ENCODE measurements around the gene UGT1A6. TPM values are rescaled to one million over a fixed set of nuclear protein-coding genes. Genes with fewer than 3 reads are reported as not detected.

The UGT1A6 gene
- total and polyA plus RNA-seq, 2 donors from 2014 or later: 43.7 to 110 TPM

DNA sequence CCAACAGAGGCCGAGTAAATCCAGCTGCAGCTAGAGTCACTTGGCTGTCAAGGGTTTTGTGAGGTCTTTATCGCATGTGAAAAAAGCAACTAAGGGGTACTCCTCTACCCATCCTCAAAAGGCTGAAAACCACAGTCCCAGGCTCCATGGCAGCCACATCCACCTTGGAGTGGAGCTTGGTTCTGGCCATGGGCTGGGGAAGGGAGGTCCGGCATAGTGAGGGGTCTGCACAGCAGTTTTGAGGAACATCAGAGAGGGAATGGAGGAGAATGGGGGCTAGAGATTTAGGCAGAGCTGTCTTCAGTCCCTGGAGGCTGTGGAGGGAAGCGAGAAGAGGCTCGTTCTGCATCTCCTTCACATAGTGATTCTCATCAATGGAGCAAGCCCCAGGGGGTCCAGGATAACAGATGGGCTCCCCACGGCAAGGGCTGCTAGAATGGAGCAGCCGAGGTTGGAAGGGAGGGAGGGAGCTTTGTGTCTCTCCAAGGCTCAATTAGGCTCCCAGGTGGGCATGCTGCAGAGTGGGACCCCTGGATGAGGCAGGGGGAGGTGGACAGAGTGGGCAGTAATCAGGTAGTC, 106.5 kb downstream of the UGT1A6 start:
- no peak overlapping the region for H3K4me3 ChIP-seq (ENCODE audit: low read length in 3 of 3)
- no peaks in the 10 kb centered on the region for H3K27me3 ChIP-seq (ENCODE audit: control insufficient read depth, insufficient read depth, low read length)
- no peak overlapping the region for H3K27ac ChIP-seq (ENCODE audit: low read depth in 2 of 2, low read length in 2 of 2)
- DNase-seq: peak in 1 of 5 donors; percentile 24
- intact Hi-C loops (cut with DNase I): no loop called here
- no peak overlapping the region for H3K9ac ChIP-seq (ENCODE audit: low read length in 3 of 3)
- TF ChIP-seq, protein P1, sequence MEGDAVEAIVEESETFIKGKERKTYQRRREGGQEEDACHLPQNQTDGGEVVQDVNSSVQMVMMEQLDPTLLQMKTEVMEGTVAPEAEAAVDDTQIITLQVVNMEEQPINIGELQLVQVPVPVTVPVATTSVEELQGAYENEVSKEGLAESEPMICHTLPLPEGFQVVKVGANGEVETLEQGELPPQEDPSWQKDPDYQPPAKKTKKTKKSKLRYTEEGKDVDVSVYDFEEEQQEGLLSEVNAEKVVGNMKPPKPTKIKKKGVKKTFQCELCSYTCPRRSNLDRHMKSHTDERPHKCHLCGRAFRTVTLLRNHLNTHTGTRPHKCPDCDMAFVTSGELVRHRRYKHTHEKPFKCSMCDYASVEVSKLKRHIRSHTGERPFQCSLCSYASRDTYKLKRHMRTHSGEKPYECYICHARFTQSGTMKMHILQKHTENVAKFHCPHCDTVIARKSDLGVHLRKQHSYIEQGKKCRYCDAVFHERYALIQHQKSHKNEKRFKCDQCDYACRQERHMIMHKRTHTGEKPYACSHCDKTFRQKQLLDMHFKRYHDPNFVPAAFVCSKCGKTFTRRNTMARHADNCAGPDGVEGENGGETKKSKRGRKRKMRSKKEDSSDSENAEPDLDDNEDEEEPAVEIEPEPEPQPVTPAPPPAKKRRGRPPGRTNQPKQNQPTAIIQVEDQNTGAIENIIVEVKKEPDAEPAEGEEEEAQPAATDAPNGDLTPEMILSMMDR (IDR thresholded peaks at IDR 0.05; ENCODE audit: borderline replicate concordance, extremely low read depth, insufficient read depth): no peak
- H3K4me1 ChIP-seq (ENCODE audit: control insufficient read depth in 2 of 3, insufficient read depth in 2 of 3, low read depth in 1 of 3, low read length in 3 of 3): no peaks in the 10 kb centered on the region
- H3K36me3 ChIP-seq (ENCODE audit: control insufficient read depth in 2 of 3, insufficient read depth in 3 of 3, low read length in 3 of 3): no peaks in the 10 kb centered on the region
- no peaks in the 10 kb centered on the region for H3K9me3 ChIP-seq (ENCODE audit: control insufficient read depth in 2 of 3, insufficient read depth in 1 of 3, low read length in 3 of 3)
- no peak for FAIRE-seq

DNA sequence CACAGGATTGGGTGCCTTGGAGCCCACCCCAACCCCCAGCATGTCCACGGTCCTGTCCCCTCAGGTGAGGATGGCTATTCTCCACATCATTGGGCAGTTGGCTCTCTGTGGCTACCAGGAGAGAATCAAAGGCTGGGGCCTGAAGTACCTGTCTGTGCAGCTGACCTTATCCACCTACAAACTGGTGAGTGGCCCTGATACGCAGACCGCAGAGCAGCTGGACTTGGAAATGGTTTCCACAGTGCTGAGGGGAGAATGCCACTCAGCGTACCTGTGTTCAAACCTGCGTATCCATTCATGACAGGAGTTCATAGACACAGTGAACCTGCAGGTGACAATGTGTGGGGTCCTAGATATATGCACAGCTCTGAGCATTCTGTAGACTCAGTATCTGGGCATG, 107.0 kb downstream of the UGT1A6 start:
- DNase-seq (no peak), FAIRE-seq (no peak)

GRCh38 chr2:233800208-233800607, 107.5 kb downstream of the UGT1A6 start:
- Histone ChIP-seq H3K4me1 (ENCODE audit: control insufficient read depth in 2 of 3, insufficient read depth in 2 of 3, low read depth in 1 of 3, low read length in 3 of 3) (no peaks in the 10 kb centered on the region), H3K27ac (ENCODE audit: low read depth in 2 of 2, low read length in 2 of 2) (no peak overlapping the region), H3K36me3 (ENCODE audit: control insufficient read depth in 2 of 3, insufficient read depth in 3 of 3, low read length in 3 of 3) (no peaks in the 10 kb centered on the region), H3K27me3 (ENCODE audit: control insufficient read depth, insufficient read depth, low read length) (no peaks in the 10 kb centered on the region), H3K4me3 (ENCODE audit: low read length in 3 of 3) (no peak overlapping the region), H3K9ac (ENCODE audit: low read length in 3 of 3) (no peak overlapping the region), H3K9me3 (ENCODE audit: control insufficient read depth in 2 of 3, insufficient read depth in 1 of 3, low read length in 3 of 3) (no peaks in the 10 kb centered on the region)
- DNase-seq (no peak), FAIRE-seq (no peak)
- intact Hi-C loops (cut with DNase I): no loop called here
- TF ChIP-seq, protein P1 (IDR thresholded peaks at IDR 0.05; ENCODE audit: borderline replicate concordance, extremely low read depth, insufficient read depth): no peak

More for the DNA sequence above, 107.0 kb downstream of the UGT1A6 start:
- no peak overlapping the region for H3K9ac ChIP-seq (ENCODE audit: low read length in 3 of 3)
- intact Hi-C loops (cut with DNase I): no loop called here
- no peaks in the 10 kb centered on the region for H3K4me1 ChIP-seq (ENCODE audit: control insufficient read depth in 2 of 3, insufficient read depth in 2 of 3, low read depth in 1 of 3, low read length in 3 of 3)
- H3K27ac ChIP-seq (ENCODE audit: low read depth in 2 of 2, low read length in 2 of 2): no peak overlapping the region
- H3K4me3 ChIP-seq (ENCODE audit: low read length in 3 of 3): no peak overlapping the region
- H3K9me3 ChIP-seq (ENCODE audit: control insufficient read depth in 2 of 3, insufficient read depth in 1 of 3, low read length in 3 of 3): no peaks in the 10 kb centered on the region
- TF ChIP-seq, protein P1 (IDR thresholded peaks at IDR 0.05; ENCODE audit: borderline replicate concordance, extremely low read depth, insufficient read depth): no peak
- no peaks in the 10 kb centered on the region for H3K27me3 ChIP-seq (ENCODE audit: control insufficient read depth, insufficient read depth, low read length)
- H3K36me3 ChIP-seq (ENCODE audit: control insufficient read depth in 2 of 3, insufficient read depth in 3 of 3, low read length in 3 of 3): no peaks in the 10 kb centered on the region
